Measurements from ENCODE around the gene COLEC12.
"Not testable (repeated sequence)": the region's sequence is repeated elsewhere in the genome, so short reads cannot be mapped to it uniquely, and the experiment has no call there.

Gene COLEC12

GRCh38 chr18:407626-408224, 92.8 kb downstream of the COLEC12 start:
- TF ChIP-seq CTCF (IDR thresholded peaks at IDR 0.05; ENCODE audit: insufficient read depth, low read depth, low read length, missing control alignments): no peak
- DNase-seq (ENCODE audit: low read depth): no peak
- no peak overlapping the region for H3K4me3 ChIP-seq (ENCODE audit: low read length)

GRCh38 chr18:407191-407590, 93.3 kb downstream of the COLEC12 start:
- TF ChIP-seq CTCF (IDR thresholded peaks at IDR 0.05; ENCODE audit: insufficient read depth, low read depth, low read length, missing control alignments): no peak
- no peak overlapping the region for H3K4me3 ChIP-seq (ENCODE audit: low read length)
- no peak for DNase-seq (ENCODE audit: low read depth)

DNA sequence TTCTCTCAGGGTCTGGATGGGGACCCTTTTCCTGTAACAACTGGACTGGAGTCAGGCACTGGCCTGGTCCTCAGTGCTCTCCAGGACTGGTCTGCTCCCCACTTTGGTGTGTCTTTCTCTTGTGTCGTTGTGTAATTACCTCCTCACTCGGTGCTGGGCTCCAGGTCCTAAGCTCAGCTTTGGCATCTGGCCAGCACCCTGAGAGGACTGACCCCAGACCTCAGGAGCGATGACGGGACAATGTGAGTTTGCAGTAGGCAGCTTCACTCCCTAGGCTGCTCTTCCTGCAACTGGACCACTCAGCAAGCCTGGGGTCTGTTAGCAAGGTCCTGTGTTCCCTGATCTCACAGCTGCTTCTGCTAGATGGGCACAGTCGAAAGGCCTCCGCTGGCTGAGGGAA, 93.8 kb downstream of the COLEC12 start:
- no peak overlapping the region for H3K4me3 ChIP-seq (ENCODE audit: low read length)
- no peak for TF ChIP-seq CTCF (IDR thresholded peaks at IDR 0.05; ENCODE audit: insufficient read depth, low read depth, low read length, missing control alignments)
- DNase-seq (ENCODE audit: low read depth): no peak

DNA sequence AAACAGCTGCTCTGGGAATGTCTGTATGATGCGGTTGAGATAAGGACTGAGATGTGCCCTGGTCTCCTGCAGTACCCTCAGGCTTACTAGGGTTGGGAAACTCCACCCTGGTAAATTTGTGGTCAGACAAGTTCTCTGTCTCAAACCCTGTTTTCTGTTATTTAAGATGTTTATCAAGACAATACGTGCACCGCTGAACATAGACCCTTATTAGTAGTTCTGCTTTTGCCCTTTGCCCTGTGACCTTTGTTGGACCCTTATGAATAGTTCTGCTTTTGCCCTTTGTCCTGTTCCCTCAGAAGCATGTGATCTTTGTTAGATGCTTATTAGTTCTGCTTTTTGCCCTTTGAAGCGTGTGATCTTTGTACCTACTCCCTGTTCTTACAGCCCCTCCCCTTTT, 95.5 kb downstream of the COLEC12 start:
- not testable (repeated sequence) for DNase-seq (ENCODE audit: low read depth); H3K4me3 ChIP-seq (ENCODE audit: low read length)

DNA sequence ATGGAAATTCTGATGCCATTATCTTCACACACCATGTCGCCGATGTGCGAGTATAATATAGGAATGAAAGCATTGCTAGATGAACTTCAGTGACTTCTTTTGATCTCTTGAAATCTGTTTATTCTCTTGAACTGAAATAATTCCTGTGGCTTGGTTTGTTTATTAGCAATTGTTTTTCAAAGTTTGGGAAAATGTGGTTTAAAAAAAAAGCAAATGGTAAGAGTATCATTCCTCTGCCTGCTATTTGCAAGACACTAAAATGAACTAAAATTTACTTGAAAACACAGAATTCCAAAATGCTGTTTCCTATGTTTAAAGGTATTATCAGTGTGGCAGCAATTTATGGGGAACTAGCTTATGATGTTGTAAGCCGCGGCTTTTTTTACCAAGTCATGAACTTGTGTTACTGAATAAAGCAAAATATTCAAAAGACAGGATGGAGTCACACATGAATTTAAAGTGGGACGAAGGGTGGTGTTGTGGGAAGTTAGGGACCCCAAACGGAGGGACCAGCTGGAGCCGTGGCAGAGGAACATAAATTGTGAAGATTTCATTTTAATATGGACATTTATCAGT, 96.4 kb downstream of the COLEC12 start:
- DNase-seq (ENCODE audit: low read depth): no peak
- no peak overlapping the region for H3K4me3 ChIP-seq (ENCODE audit: low read length)
- TF ChIP-seq CTCF (IDR thresholded peaks at IDR 0.05; ENCODE audit: insufficient read depth, low read depth, low read length, missing control alignments): no peak

- no peak overlapping the region for H3K4me3 ChIP-seq (ENCODE audit: low read length)
- no peak for DNase-seq (ENCODE audit: low read depth)
- TF ChIP-seq CTCF (IDR thresholded peaks at IDR 0.05; ENCODE audit: insufficient read depth, low read depth, low read length, missing control alignments): no peak
Observed at GRCh38 chr18:402129-402528, 98.4 kb downstream of the COLEC12 start.

DNA sequence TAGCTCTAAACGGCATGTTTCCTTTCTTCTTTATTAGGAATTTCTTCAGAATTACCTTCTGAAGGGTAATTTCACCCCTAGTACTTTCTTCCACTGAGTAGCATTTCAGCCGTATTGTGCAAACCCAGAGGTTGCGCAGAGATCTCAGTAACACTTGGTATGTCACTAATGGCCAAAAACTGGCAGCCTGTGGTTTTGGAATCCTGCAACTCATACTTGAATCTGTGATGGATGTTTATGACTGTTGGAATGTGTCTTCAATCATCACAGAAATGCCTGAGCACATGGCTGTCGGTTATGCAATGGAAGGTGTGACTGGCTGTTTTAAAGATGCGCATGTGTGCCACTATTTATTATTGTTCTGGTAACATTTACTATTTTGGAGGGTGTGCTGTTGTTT, 100.0 kb downstream of the COLEC12 start:
- no peak for DNase-seq (ENCODE audit: low read depth)
- H3K4me3 ChIP-seq (ENCODE audit: low read length): no peak overlapping the region
- no peak for TF ChIP-seq CTCF (IDR thresholded peaks at IDR 0.05; ENCODE audit: insufficient read depth, low read depth, low read length, missing control alignments)
